Adrenal gland (tissue), 5 donors: ENCODE measurements around the gene DMD.

ENCODE experiments used
- CTCF ChIP-seq, 6 experiments: fragments of 450-650 bp in 4 of 6; fragments of 200-600 bp in 2 of 6; sonication (generic) in 1 of 6; IDR thresholded peaks; 1 replicate in 5 of 6; 2 replicates in 1 of 6; pipeline versions ENCODE4 v1.5.1 to v1.8.0; 2016 to 2021; ENCODE audit warnings: antibody characterized with exemption in 6 of 6, mild to moderate bottlenecking in 2 of 6, moderate library complexity in 1 of 6
- POLR2A ChIP-seq, 2 donors: fragments of 450-650 bp; IDR thresholded peaks; one replicate each; pipeline ENCODE4 v1.6.1; 2017; ENCODE audit warnings: antibody characterized with exemption in 2 of 2, mild to moderate bottlenecking in 2 of 2, moderate library complexity in 1 of 2
- donor health status: DM: no; HTN: no; CAD: no.

GRCh38 chrX:31224381-31225012 lies 1986.9 kb downstream of the DMD start:
- TF ChIP-seq POLR2A (IDR thresholded peaks at IDR 0.05) (no peak), CTCF (IDR thresholded peaks at IDR 0.05) (no peak)
